ENCODE data around the gene USP32.

DNA sequence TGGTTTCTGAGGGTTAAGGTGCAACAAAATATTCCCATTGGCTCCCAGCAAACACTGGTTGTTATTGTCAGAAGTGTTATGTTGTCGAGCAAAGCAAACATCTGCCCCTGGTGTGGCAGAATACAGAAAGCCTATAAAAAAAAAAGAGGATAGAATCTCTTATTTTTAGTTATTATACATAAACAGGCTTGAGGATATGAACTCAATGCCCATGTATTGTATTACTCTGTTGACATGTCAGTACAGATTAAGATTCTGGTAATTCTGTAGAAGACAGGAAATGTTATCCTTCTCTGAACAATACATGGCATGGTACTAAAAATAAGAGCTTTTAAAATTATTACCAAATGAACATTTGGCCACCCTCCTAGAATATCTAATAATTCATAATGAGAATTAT is 168.5 kb downstream of the USP32 start:
- TF ChIP-seq, protein P1, sequence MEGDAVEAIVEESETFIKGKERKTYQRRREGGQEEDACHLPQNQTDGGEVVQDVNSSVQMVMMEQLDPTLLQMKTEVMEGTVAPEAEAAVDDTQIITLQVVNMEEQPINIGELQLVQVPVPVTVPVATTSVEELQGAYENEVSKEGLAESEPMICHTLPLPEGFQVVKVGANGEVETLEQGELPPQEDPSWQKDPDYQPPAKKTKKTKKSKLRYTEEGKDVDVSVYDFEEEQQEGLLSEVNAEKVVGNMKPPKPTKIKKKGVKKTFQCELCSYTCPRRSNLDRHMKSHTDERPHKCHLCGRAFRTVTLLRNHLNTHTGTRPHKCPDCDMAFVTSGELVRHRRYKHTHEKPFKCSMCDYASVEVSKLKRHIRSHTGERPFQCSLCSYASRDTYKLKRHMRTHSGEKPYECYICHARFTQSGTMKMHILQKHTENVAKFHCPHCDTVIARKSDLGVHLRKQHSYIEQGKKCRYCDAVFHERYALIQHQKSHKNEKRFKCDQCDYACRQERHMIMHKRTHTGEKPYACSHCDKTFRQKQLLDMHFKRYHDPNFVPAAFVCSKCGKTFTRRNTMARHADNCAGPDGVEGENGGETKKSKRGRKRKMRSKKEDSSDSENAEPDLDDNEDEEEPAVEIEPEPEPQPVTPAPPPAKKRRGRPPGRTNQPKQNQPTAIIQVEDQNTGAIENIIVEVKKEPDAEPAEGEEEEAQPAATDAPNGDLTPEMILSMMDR (IDR thresholded peaks at IDR 0.05): no peak
- no peak for TF ChIP-seq POLR2A (IDR thresholded peaks at IDR 0.05)

Data from right lobe of liver (tissue), 4 donors.